HepG2 (cell line): ENCODE data around the gene SDC4. TPM values are rescaled to one million over a fixed set of nuclear protein-coding genes. Genes with fewer than 3 reads are reported as not detected.

Source experiments
- FOXA3 ChIP-seq: IDR thresholded peaks from 2 replicates; pipeline ENCODE4 v1.6.1; 2016; ENCODE audit warnings: missing genetic modification reagents, missing compliant biosample characterization
- GATAD2A ChIP-seq: IDR thresholded peaks from 2 replicates; pipeline ENCODE4 v1.6.1; 2016
- GTF3A ChIP-seq: sonication (generic); formaldehyde crosslinking; conservative IDR thresholded peaks from 2 replicates; pipeline ENCODE4 v1.4.0; 2020; ENCODE audit warnings: mild to moderate bottlenecking, missing genetic modification reagents
- KDM2A ChIP-seq: sonication (generic); formaldehyde crosslinking; IDR thresholded peaks from 2 replicates; pipeline ENCODE4 v1.4.0; 2020; ENCODE audit warnings: low read depth, missing genetic modification reagents, borderline replicate concordance
- MEIS2 ChIP-seq: sonication (generic); formaldehyde crosslinking; IDR thresholded peaks from 2 replicates; pipeline ENCODE4 v1.9.0; 2021; ENCODE audit warnings: mild to moderate bottlenecking, missing genetic modification reagents
- POGK ChIP-seq: sonication (generic); formaldehyde crosslinking; conservative IDR thresholded peaks from 2 replicates; pipeline ENCODE4 v1.8.0; 2022; ENCODE audit warnings: mild to moderate bottlenecking, moderate library complexity, missing genetic modification reagents
- RBM39 ChIP-seq: fragments of 200-400 bp; formaldehyde crosslinking; IDR thresholded peaks from one replicate; pipeline ENCODE4 v1.6.1; 2018; ENCODE audit warnings: antibody characterized with exemption, mild to moderate bottlenecking, low read depth, low read length; ENCODE audit not compliant: poor library complexity, severe bottlenecking
- RELA ChIP-seq: sonication (generic); formaldehyde crosslinking; IDR thresholded peaks from 2 replicates; pipeline ENCODE4 v1.4.0; 2020; ENCODE audit warnings: missing genetic modification reagents
- THAP11 ChIP-seq: IDR thresholded peaks from 2 replicates; pipeline ENCODE4 v1.6.1; 2016; ENCODE audit warnings: missing biosample characterization, missing genetic modification reagents
- ZFP36 ChIP-seq: fragments of 150-350 bp; IDR thresholded peaks from 2 replicates; pipeline ENCODE4 v1.6.1; 2018; ENCODE audit warnings: borderline replicate concordance, low read length, low read depth; ENCODE audit not compliant: partially characterized antibody
- ZNF687 ChIP-seq: sonication (generic); formaldehyde crosslinking; IDR thresholded peaks from 2 replicates; pipeline ENCODE4 v1.5.1; 2020; ENCODE audit warnings: mild to moderate bottlenecking, missing genetic modification reagents, moderate library complexity
- ZSCAN31 ChIP-seq: sonication (generic); formaldehyde crosslinking; IDR thresholded peaks from 2 replicates; pipeline ENCODE4 v1.5.0; 2020; ENCODE audit warnings: low read depth, mild to moderate bottlenecking, missing genetic modification reagents
- polyA plus RNA-seq, 8 experiments: library from polyadenylated mRNA; depleted of rRNA in 3 of 8; stranded (reverse) in 7 of 8; unstranded in 1 of 8; fragments of >200 nt; fragmentation: Illumina TruSeq in 4 of 8; extraction: Trizol in 4 of 8; gene quantifications; 2 replicates each; pipeline versions ENCODE4 v1.2.1 to v1.2.3, GENCODE V29; 2011 to 2016; ENCODE audit warnings: low read depth in 4 of 8, missing spikeins in 1 of 8, mixed read lengths in 1 of 8; ENCODE audit not compliant: insufficient read depth in 1 of 8
- total RNA-seq, 5 experiments: library from RNA; depleted of rRNA; stranded (reverse); fragments of >200 nt; fragmentation: Illumina TruSeq; extraction: Trizol; gene quantifications; 2 replicates each; pipeline ENCODE4 v1.2.3, GENCODE V29; 2016; ENCODE audit warnings: low read depth in 1 of 5
- TF ChIP-seq, protein P1 (sequence below): sonication (generic); formaldehyde crosslinking; IDR thresholded peaks from one replicate; pipeline ENCODE4 v1.5.1; 2020; ENCODE audit warnings: mild to moderate bottlenecking, missing genetic modification reagents; ENCODE audit errors: not compliant biosample characterization

The SDC4 gene
- total and polyA plus RNA-seq, 2 of the 13 experiments (the other 11 are each of a cell fraction or from before 2014, with no cell fraction given) = 49.0 to 65.1 TPM

DNA sequence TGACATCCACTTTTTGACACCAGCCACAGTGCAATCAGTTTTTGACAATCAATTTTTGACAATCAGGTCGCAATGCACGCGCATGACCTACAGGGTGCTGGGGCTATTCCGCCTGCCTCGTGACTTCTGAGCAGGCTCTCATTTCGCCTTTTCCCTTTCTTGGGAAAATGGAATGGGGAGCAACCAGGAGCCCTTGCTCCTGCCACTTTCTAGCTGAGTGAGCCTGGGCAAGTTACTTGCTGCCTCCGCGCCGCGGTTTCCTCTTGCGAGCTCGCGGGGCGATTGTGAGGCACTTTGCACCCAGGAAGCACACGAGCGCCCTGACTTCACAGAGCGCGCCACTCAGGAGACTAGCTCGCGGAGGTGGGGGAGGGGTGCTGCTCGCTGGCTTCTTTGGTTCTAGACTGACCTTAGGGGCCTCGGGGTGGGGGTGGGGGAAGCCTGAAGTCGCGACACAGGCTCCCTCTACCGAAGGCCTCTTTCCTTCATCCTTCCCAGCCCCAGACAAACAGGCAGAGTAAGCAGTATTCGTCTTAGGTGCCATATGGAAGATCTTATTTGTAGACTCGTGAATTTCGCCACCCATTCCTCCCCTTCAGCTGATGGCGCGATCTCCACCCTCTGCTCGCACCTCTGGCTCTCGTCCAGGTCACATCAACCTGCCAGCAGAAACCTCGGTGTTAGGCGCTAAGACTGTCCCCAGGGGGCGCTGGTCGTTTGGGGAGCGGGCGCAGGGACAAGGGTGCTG, 25.3 kb upstream of the SDC4 start (continued):
- TF ChIP-seq, protein P1, sequence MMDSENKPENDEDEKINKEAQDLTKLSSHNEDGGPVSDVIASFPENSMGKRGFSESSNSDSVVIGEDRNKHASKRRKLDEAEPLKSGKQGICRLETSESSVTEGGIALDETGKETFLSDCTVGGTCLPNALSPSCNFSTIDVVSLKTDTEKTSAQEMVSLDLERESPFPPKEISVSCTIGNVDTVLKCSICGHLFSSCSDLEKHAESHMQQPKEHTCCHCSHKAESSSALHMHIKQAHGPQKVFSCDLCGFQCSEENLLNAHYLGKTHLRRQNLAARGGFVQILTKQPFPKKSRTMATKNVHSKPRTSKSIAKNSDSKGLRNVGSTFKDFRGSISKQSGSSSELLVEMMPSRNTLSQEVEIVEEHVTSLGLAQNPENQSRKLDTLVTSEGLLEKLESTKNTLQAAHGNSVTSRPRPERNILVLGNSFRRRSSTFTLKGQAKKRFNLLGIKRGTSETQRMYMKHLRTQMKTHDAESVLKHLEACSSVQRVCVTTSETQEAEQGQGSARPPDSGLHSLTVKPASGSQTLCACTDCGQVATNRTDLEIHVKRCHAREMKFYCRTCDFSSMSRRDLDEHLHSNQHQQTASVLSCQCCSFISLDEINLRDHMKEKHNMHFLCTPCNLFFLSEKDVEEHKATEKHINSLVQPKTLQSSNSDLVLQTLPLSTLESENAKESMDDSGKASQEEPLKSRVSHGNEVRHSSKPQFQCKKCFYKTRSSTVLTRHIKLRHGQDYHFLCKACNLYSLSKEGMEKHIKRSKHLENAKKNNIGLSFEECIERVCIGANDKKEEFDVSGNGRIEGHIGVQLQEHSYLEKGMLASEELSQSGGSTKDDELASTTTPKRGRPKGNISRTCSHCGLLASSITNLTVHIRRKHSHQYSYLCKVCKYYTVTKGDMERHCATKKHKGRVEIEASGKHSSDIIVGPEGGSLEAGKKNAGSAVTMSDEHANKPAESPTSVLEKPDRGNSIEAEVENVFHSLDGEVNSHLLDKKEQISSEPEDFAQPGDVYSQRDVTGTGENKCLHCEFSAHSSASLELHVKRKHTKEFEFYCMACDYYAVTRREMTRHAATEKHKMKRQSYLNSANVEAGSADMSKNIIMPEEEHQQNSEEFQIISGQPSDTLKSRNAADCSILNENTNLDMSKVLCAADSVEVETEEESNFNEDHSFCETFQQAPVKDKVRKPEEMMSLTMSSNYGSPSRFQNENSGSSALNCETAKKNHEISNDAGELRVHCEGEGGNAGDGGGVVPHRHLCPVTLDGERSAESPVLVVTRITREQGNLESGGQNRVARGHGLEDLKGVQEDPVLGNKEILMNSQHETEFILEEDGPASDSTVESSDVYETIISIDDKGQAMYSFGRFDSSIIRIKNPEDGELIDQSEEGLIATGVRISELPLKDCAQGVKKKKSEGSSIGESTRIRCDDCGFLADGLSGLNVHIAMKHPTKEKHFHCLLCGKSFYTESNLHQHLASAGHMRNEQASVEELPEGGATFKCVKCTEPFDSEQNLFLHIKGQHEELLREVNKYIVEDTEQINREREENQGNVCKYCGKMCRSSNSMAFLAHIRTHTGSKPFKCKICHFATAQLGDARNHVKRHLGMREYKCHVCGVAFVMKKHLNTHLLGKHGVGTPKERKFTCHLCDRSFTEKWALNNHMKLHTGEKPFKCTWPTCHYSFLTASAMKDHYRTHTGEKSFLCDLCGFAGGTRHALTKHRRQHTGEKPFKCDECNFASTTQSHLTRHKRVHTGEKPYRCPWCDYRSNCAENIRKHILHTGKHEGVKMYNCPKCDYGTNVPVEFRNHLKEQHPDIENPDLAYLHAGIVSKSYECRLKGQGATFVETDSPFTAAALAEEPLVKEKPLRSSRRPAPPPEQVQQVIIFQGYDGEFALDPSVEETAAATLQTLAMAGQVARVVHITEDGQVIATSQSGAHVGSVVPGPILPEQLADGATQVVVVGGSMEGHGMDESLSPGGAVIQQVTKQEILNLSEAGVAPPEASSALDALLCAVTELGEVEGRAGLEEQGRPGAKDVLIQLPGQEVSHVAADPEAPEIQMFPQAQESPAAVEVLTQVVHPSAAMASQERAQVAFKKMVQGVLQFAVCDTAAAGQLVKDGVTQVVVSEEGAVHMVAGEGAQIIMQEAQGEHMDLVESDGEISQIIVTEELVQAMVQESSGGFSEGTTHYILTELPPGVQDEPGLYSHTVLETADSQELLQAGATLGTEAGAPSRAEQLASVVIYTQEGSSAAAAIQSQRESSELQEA = peak; percentile 46
- TF ChIP-seq ZFP36 (peak; percentile 4), ZNF687 (CRISPR knock-in tag) (peak; percentile 61), RELA (CRISPR knock-in tag) (0 out of 2 replicates have a peak, but pooled peaks have one; percentile 54), GATAD2A (CRISPR knock-in tag) (peak; percentile 41), KDM2A (CRISPR knock-in tag) (peak; percentile 92), THAP11 (peak; percentile 48; the same call in 1 of the 2 replicates), ZSCAN31 (CRISPR knock-in tag) (0 out of 2 replicates have a peak, but pooled peaks have one; percentile 36), MEIS2 (CRISPR knock-in tag) (peak; percentile 80), FOXA3 (CRISPR knock-in tag) (peak; percentile 40; the same call in 1 of the 2 replicates), GTF3A (CRISPR knock-in tag) (no peak), POGK (no peak), RBM39 (peak; percentile 70)
